ENCODE data around the gene GFOD2.
"Not testable (repeated sequence)": the region's sequence is repeated elsewhere in the genome, so short reads cannot be mapped to it uniquely, and the experiment has no call there.

Gene GFOD2

GRCh38 chr16:67719048-67719777 is at the start of gene GFOD2:
Gene GFOD2 (minus strand): TSS chr16:67719316. CDS start chr16:67685715, 33,601 bp downstream.
- peak; percentile 59 for DNase-seq

- no peak for DNase-seq
These were observed 48.8 kb upstream of the GFOD2 start for GRCh38 chr16:67767953-67768352.

GRCh38 chr16:67766291-67766690 is 47.2 kb upstream of the GFOD2 start:
- no peak for DNase-seq

- no peak for DNase-seq
These were observed 45.1 kb upstream of the GFOD2 start for GRCh38 chr16:67764158-67764667.

- DNase-seq = no peak
These were observed 44.0 kb upstream of the GFOD2 start for GRCh38 chr16:67763066-67763465.

- DNase-seq = no peak
These were observed 43.3 kb upstream of the GFOD2 start for GRCh38 chr16:67762385-67762784.

- no peak for DNase-seq
These were observed 42.8 kb upstream of the GFOD2 start for GRCh38 chr16:67761924-67762323.

- no peak for DNase-seq
These were observed 41.8 kb upstream of the GFOD2 start for GRCh38 chr16:67760956-67761230.

- DNase-seq = no peak
These were observed 41.3 kb upstream of the GFOD2 start for GRCh38 chr16:67760206-67760955.

GRCh38 chr16:67758966-67759365 is 39.9 kb upstream of the GFOD2 start:
- no peak for DNase-seq

- no peak for DNase-seq
These were observed 38.9 kb upstream of the GFOD2 start for GRCh38 chr16:67758006-67758405.

GRCh38 chr16:67752641-67753040 is 33.5 kb upstream of the GFOD2 start:
- DNase-seq = no peak

GRCh38 chr16:67751331-67751730 is 32.2 kb upstream of the GFOD2 start:
- not testable (repeated sequence) for DNase-seq

GRCh38 chr16:67750466-67750865 is 31.4 kb upstream of the GFOD2 start:
- DNase-seq = no peak

GRCh38 chr16:67749436-67750078 is 30.4 kb upstream of the GFOD2 start:
- DNase-seq = no peak

- DNase-seq = no peak
These were observed 29.7 kb upstream of the GFOD2 start for GRCh38 chr16:67748834-67749233.

GRCh38 chr16:67746846-67747245 is 27.7 kb upstream of the GFOD2 start:
- no peak for DNase-seq

- no peak for DNase-seq
These were observed 22.0 kb upstream of the GFOD2 start for GRCh38 chr16:67741118-67741517.

- no peak for DNase-seq
These were observed 21.3 kb upstream of the GFOD2 start for GRCh38 chr16:67740391-67740790.

- DNase-seq = no peak
These were observed 17.7 kb upstream of the GFOD2 start for GRCh38 chr16:67736858-67737257.

- no peak for DNase-seq
These were observed 15.7 kb upstream of the GFOD2 start for GRCh38 chr16:67734731-67735201.

GRCh38 chr16:67733734-67734470 is 14.8 kb upstream of the GFOD2 start:
- no peak for DNase-seq

- no peak for DNase-seq
These were observed 12.6 kb upstream of the GFOD2 start for GRCh38 chr16:67731753-67732095.

Data from NCI-H1048 (cell line).